GM12892 (cell line): ENCODE measurements around the gene ASCC1.

Experiments used
- POLR2A ChIP-seq: IDR thresholded peaks from 2 replicates; pipeline ENCODE4 v1.6.1; 2011; ENCODE audit warnings: low read depth, low read length, control low read depth
- POLR2AphosphoS5 ChIP-seq: IDR thresholded peaks from 2 replicates; pipeline ENCODE4 v1.6.1; 2011; ENCODE audit warnings: low read depth, low read length, control low read depth
- TAF1 ChIP-seq: IDR thresholded peaks from 2 replicates; pipeline ENCODE4 v1.6.1; 2011; ENCODE audit warnings: low read depth, mild to moderate bottlenecking, control low read depth, low read length, borderline replicate concordance

DNA sequence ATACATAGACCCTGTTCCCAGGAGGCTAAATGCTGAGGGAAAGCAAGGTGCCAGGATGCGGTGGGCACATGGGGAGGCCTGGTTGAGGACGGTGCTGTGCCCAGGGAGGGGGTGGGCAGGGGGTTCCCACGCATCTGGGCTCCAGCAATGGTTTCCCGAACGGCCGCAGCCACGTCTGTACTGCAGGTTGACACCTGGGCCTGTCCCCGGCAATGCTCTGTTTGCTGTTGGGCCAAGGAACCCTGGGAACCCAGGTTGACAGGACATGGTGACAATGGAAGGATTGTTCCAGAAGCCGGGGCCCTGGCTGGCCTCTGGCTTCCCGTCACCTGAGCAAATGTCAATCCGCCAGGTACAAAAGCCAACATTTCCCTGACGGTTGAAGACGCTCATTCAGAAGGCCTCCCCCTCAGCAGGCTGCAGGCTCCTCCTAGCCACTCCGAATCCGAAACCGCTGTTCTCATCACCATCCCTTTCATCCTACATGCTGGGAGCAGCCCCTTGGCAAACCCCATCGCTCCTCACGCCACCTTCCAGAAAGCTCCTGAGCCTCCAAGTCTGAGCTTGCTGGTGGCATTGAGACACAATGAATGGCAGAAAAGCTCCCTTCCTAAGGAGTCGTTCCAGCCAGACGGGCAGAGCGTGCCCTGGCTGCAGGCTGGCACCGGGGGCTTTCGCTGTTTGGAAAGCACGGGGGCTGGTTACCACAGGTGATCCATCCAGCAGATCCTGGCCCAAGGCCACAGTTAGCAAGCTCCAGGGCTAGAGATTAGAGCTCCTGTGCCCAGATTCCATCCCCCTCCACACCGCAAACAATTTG, 158.9 kb downstream of the ASCC1 start:
- no peak for TF ChIP-seq POLR2A
- TF ChIP-seq POLR2AphosphoS5, result no peak
- no peak for TF ChIP-seq TAF1
